Liver (tissue), 9 donors: Measurements from ENCODE around the gene ZC3H18. TPM values are rescaled to one million over a fixed set of nuclear protein-coding genes. Genes with fewer than 3 reads are reported as not detected.

Experiments
- DNase-seq: peaks from one replicate; pipeline ENCODE4 v3.0.0-alpha.2; 2017; ENCODE audit warnings: low spot score
- H3K27ac ChIP-seq, 2 donors: one replicate each; pipeline ENCODE4 v1.7.0; 2013; ENCODE audit warnings: inconsistent platforms in 2 of 2, low read length in 2 of 2, control low read depth in 1 of 2, low read depth in 1 of 2, mild to moderate bottlenecking in 1 of 2
- H3K27me3 ChIP-seq, 4 donors: one replicate each; pipeline versions ENCODE4 v1.6.1 to v1.7.0; 2013; ENCODE audit warnings: low read length in 3 of 4, inconsistent platforms in 1 of 4, mild to moderate bottlenecking in 1 of 4, moderate library complexity in 1 of 4; ENCODE audit not compliant: control insufficient read depth in 4 of 4, insufficient read depth in 4 of 4
- H3K36me3 ChIP-seq, 4 donors: one replicate each; pipeline versions ENCODE4 v1.6.1 to v1.7.0; 2013; ENCODE audit warnings: low read length in 3 of 4, mild to moderate bottlenecking in 3 of 4, low read depth in 1 of 4, moderate library complexity in 1 of 4; ENCODE audit not compliant: control insufficient read depth in 4 of 4, insufficient read depth in 3 of 4
- H3K4me1 ChIP-seq, 4 donors: one replicate each; pipeline versions ENCODE4 v1.6.1 to v1.7.0; 2013; ENCODE audit warnings: low read length in 3 of 4, mild to moderate bottlenecking in 3 of 4, moderate library complexity in 1 of 4; ENCODE audit not compliant: control insufficient read depth in 4 of 4, insufficient read depth in 4 of 4
- H3K4me3 ChIP-seq, 3 donors: one replicate each; pipeline versions ENCODE4 v1.6.1 to v1.7.0; 2013; ENCODE audit warnings: low read length in 3 of 3, control low read depth in 1 of 3, low read depth in 1 of 3, mild to moderate bottlenecking in 1 of 3
- H3K9ac ChIP-seq, 2 donors: one replicate each; pipeline ENCODE4 v1.7.0; 2013; ENCODE audit warnings: low read length in 2 of 2, mild to moderate bottlenecking in 2 of 2, moderate library complexity in 2 of 2, control low read depth in 1 of 2, low read depth in 1 of 2
- H3K9me3 ChIP-seq, 4 donors: one replicate each; pipeline versions ENCODE4 v1.6.1 to v1.7.0; 2013; ENCODE audit warnings: low read length in 3 of 4; ENCODE audit not compliant: control insufficient read depth in 4 of 4
- ATF3 ChIP-seq: IDR thresholded peaks from 2 replicates; pipeline ENCODE4 v1.6.1; 2016; ENCODE audit warnings: antibody characterized with exemption
- CTCF ChIP-seq: fragments of 150-350 bp; IDR thresholded peaks from 2 replicates; pipeline ENCODE4 v1.5.1; 2017; ENCODE audit warnings: improper control_type of control experiment, low read depth, low read length; ENCODE audit not compliant: missing input control
- EGR1 ChIP-seq, 2 donors: IDR thresholded peaks; 2 replicates each; pipeline ENCODE4 v1.6.1; 2016 to 2018; ENCODE audit warnings: antibody characterized with exemption in 2 of 2, low read depth in 2 of 2
- FOXA1 ChIP-seq: IDR thresholded peaks from 2 replicates; pipeline ENCODE4 v1.6.1; 2016; ENCODE audit warnings: antibody characterized with exemption
- FOXA2 ChIP-seq: IDR thresholded peaks from 2 replicates; pipeline ENCODE4 v1.6.1; 2016; ENCODE audit warnings: antibody characterized with exemption
- GABPA ChIP-seq, 2 donors: IDR thresholded peaks in 1 of 2; conservative IDR thresholded peaks in 1 of 2; 2 replicates each; pipeline ENCODE4 v1.6.1; 2016; ENCODE audit warnings: antibody characterized with exemption in 2 of 2, mild to moderate bottlenecking in 1 of 2, moderate library complexity in 1 of 2
- HNF4A ChIP-seq, 2 donors: conservative IDR thresholded peaks; 2 replicates each; pipeline ENCODE4 v1.6.1; 2016; ENCODE audit warnings: antibody characterized with exemption in 2 of 2, mild to moderate bottlenecking in 2 of 2
- HNF4G ChIP-seq: IDR thresholded peaks from 2 replicates; pipeline ENCODE4 v1.6.1; 2016; ENCODE audit warnings: antibody characterized with exemption
- JUND ChIP-seq, 2 donors: IDR thresholded peaks; 2 replicates each; pipeline ENCODE4 v1.6.1; 2016; ENCODE audit warnings: antibody characterized with exemption in 2 of 2
- MAX ChIP-seq: IDR thresholded peaks from 2 replicates; pipeline ENCODE4 v1.6.1; 2016; ENCODE audit warnings: antibody characterized with exemption
- RAD21 ChIP-seq, 2 donors: IDR thresholded peaks; 2 replicates each; pipeline ENCODE4 v1.6.1; 2016; ENCODE audit warnings: antibody characterized with exemption in 2 of 2, mild to moderate bottlenecking in 2 of 2
- REST ChIP-seq: IDR thresholded peaks from 2 replicates; pipeline ENCODE4 v1.6.1; 2016; ENCODE audit warnings: antibody characterized with exemption, mild to moderate bottlenecking
- RXRA ChIP-seq, 2 donors: IDR thresholded peaks; 2 replicates each; pipeline ENCODE4 v1.6.1; 2017 to 2018; ENCODE audit warnings: antibody characterized with exemption in 2 of 2, mild to moderate bottlenecking in 1 of 2
- SP1 ChIP-seq: IDR thresholded peaks from 2 replicates; pipeline ENCODE4 v1.6.1; 2018; ENCODE audit warnings: antibody characterized with exemption, mild to moderate bottlenecking
- TAF1 ChIP-seq: conservative IDR thresholded peaks from 2 replicates; pipeline ENCODE4 v1.6.1; 2016; ENCODE audit warnings: antibody characterized with exemption, mild to moderate bottlenecking
- YY1 ChIP-seq: IDR thresholded peaks from 2 replicates; pipeline ENCODE4 v1.6.1; 2016; ENCODE audit warnings: antibody characterized with exemption, mild to moderate bottlenecking
- WGBS: extraction: QIAGEN DNeasy Blood & Tissue Kit; methylation state at CpG from one replicate; pipeline ENCODE4 v1.1.7; 2013; 5-methylcytosine and 5-hydroxymethylcytosine counted together
- polyA plus RNA-seq, 2 donors: library from polyadenylated mRNA; stranded (reverse) in 1 of 2; unstranded in 1 of 2; fragments of 200-250 nt in 1 of 2; fragments of >200 nt in 1 of 2; fragmentation: Nextera tagmentation in 1 of 2; extraction: Ambion mirVana in 1 of 2; gene quantifications; one replicate each; pipeline versions ENCODE4 v1.2.1 to v1.2.3, GENCODE V29; 2013 to 2015
- total RNA-seq, 2 donors: library from RNA; depleted of rRNA; stranded (reverse); fragments of >200 nt; gene quantifications; one replicate each; pipeline ENCODE4 v1.2.3, GENCODE V29; 2014
- donor health status: healthy.
- donor health status: healthy.
- donor health status: healthy.
- donor health status: healthy.
- donor health status: healthy.

ZC3H18 gene
- total and polyA plus RNA-seq, 4 donors = 10.2 to 10.9 (median 10.5) TPM

GRCh38 chr16:88669980-88670379 is 99.8 kb downstream of the ZC3H18 start:
- 91% methylated on average over 10 of the region's 10 CpGs for WGBS
- TF ChIP-seq RAD21 (IDR thresholded peaks at IDR 0.05) (no peak), ATF3 (no peak), RXRA (IDR thresholded peaks at IDR 0.05) (no peak), TAF1 (no peak), EGR1 (IDR thresholded peaks at IDR 0.05; ENCODE audit: low read depth in 2 of 2) (no peak), HNF4G (no peak), SP1 (no peak), JUND (IDR thresholded peaks at IDR 0.05) (no peak), FOXA1 (no peak), CTCF (no peak), REST (no peak), YY1 (no peak)
- peaks cover 0 to 8% (median 1%) of the 10 kb centered on the region in 4 donors for H3K36me3 ChIP-seq
- no peaks in the 10 kb centered on the region for H3K27me3 ChIP-seq
- no peak overlapping the region for H3K4me3 ChIP-seq
- DNase-seq = no peak
- H3K9me3 ChIP-seq = no peaks in the 10 kb centered on the region
- H3K27ac ChIP-seq = no peak overlapping the region
- H3K9ac ChIP-seq = no peak overlapping the region
- peaks cover 2 to 8% (median 7%) of the 10 kb centered on the region in 4 donors for H3K4me1 ChIP-seq

GRCh38 chr16:88671806-88672205 is 101.6 kb downstream of the ZC3H18 start:
- no peaks in the 10 kb centered on the region for H3K9me3 ChIP-seq
- peaks cover 0 to 8% (median 1%) of the 10 kb centered on the region in 4 donors for H3K36me3 ChIP-seq
- WGBS = 94% methylated on average over 23 of the region's 23 CpGs
- H3K27ac ChIP-seq = no peak overlapping the region
- no peak for DNase-seq
- H3K27me3 ChIP-seq = no peaks in the 10 kb centered on the region
- no peak overlapping the region for H3K9ac ChIP-seq
- H3K4me1 ChIP-seq = no peaks in the 10 kb centered on the region
- no peak for TF ChIP-seq CTCF
- TF ChIP-seq MAX = no peak
- no peak for TF ChIP-seq FOXA2
- no peak for TF ChIP-seq GABPA (IDR thresholded peaks at IDR 0.05 in 1 of 2, conservative IDR thresholded peaks at IDR 0.05 in 1 of 2)
- TF ChIP-seq ATF3 = no peak
- no peak for TF ChIP-seq HNF4G
- no peak for TF ChIP-seq JUND (IDR thresholded peaks at IDR 0.05)
- no peak for TF ChIP-seq SP1
- no peak for TF ChIP-seq TAF1
- no peak for TF ChIP-seq HNF4A (conservative IDR thresholded peaks at IDR 0.05)
- TF ChIP-seq REST = no peak
- H3K4me3 ChIP-seq = no peak overlapping the region
